ENCODE measurements around the gene STX10.

The STX10 gene

GRCh38 chr19:13121551-13122274 is 28.5 kb downstream of the STX10 start:
- no peak for DNase-seq

DNA sequence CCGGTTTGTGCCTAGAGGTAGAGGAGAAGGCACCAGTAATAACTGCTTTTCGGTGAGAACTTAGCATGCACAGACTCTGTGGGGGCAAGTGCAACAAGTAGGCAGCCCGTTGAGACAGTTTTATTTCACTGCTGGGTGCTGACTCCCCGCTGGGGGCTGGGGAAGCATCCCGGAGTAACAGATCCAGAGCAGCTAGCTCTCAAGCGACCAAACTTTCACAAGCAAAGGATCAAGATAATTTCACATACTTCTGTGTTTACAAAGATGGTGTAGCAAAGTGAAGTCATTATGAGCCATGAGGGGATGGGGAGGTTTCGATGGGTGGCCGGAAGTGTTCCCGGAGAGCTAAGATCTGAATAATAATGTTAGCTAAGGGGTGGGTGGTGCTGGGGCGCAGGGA is 29.4 kb downstream of the STX10 start:
- no peak for DNase-seq

- no peak for DNase-seq
Measured at GRCh38 chr19:13120031-13120430, 30.1 kb downstream of the STX10 start.

- DNase-seq: no peak
Measured at GRCh38 chr19:13119627-13120026, 30.5 kb downstream of the STX10 start.

GRCh38 chr19:13118424-13119193 is 31.6 kb downstream of the STX10 start:
- peak in 7 of 51 donors; percentile 15 to 28 (median 20) for DNase-seq

- peak in 50 of 51 donors; percentile 27 to 93 (median 82) for DNase-seq
Measured at GRCh38 chr19:13117772-13118423, 32.3 kb downstream of the STX10 start, which contains the start of gene NACC1. NACC1 (plus strand) TSS chr19:13118264; CDS start chr19:13135208, 16,944 bp downstream.

- no peak for DNase-seq
Measured at GRCh38 chr19:13117176-13117771, 32.9 kb downstream of the STX10 start.

- DNase-seq: peak; percentile 55 to 94 (median 84)
Measured at GRCh38 chr19:13116282-13117175, 33.6 kb downstream of the STX10 start, which contains the start of gene TRMT1. TRMT1 (minus strand) TSS chr19:13116740; CDS start chr19:13116399, 341 bp downstream.

GRCh38 chr19:13115936-13116281 is 34.3 kb downstream of the STX10 start:
- no peak for DNase-seq

- DNase-seq: no peak
Measured at GRCh38 chr19:13112555-13112954, 37.6 kb downstream of the STX10 start.

GRCh38 chr19:13110099-13110610 is 40.0 kb downstream of the STX10 start:
- no peak for DNase-seq

GRCh38 chr19:13109361-13110098 is 40.6 kb downstream of the STX10 start:
- no peak for DNase-seq

- DNase-seq: no peak
Measured at GRCh38 chr19:13104848-13105711, 45.1 kb downstream of the STX10 start.

- DNase-seq: peak in 36 of 51 donors; percentile 9 to 78 (median 47)
Measured at GRCh38 chr19:13104360-13104847, 45.8 kb downstream of the STX10 start.

GRCh38 chr19:13103581-13104359 is 46.4 kb downstream of the STX10 start:
- DNase-seq: no peak

GRCh38 chr19:13102666-13103580 is 47.3 kb downstream of the STX10 start, which contains the start of gene LYL1:
LYL1 (minus strand) TSS chr19:13102858; CDS start chr19:13101171, 1,687 bp downstream.
- peak in 13 of 51 donors; percentile 24 to 57 (median 35) for DNase-seq

- DNase-seq: no peak
Measured at GRCh38 chr19:13102416-13102665, 47.8 kb downstream of the STX10 start.
